ENCODE data around the gene MCM3AP.

DNA sequence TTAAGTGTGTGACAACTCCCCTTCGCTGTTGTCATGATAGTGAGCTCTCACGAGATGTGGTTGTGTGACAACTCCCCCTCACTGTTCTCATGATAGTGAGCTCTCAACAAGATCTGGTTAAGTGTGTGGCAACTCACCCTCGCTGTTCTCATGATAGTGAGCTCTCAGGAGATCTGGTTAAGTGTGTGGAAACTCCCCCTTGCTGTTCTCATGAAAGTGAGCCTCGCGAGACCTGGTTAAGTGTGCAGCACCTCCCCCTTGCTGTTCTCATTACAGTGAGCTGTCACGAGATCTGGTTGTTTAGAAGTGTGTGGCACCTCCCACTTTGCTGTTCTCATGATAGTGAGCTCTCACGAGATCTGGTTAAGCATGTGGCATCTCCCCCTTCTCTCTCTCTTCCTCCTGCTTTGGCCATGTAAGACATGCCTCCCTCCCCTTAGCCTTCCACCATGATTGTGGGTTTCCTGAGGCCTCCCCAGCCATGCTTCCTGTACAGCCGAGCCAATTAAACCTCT lies 31.7 kb downstream of the MCM3AP start:
- TF ChIP-seq, protein P1, sequence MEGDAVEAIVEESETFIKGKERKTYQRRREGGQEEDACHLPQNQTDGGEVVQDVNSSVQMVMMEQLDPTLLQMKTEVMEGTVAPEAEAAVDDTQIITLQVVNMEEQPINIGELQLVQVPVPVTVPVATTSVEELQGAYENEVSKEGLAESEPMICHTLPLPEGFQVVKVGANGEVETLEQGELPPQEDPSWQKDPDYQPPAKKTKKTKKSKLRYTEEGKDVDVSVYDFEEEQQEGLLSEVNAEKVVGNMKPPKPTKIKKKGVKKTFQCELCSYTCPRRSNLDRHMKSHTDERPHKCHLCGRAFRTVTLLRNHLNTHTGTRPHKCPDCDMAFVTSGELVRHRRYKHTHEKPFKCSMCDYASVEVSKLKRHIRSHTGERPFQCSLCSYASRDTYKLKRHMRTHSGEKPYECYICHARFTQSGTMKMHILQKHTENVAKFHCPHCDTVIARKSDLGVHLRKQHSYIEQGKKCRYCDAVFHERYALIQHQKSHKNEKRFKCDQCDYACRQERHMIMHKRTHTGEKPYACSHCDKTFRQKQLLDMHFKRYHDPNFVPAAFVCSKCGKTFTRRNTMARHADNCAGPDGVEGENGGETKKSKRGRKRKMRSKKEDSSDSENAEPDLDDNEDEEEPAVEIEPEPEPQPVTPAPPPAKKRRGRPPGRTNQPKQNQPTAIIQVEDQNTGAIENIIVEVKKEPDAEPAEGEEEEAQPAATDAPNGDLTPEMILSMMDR (conservative IDR thresholded peaks at IDR 0.05; ENCODE audit: low read length) = no peak
- no peak for TF ChIP-seq EZH2phosphoT487 (IDR thresholded peaks at IDR 0.05; ENCODE audit: borderline replicate concordance, low read depth, low read length)

Measured in OCI-LY7 (cell line).